Measurements from ENCODE around the gene SLX4IP.
A peak's percentile ranks its signal among the peaks of the same experiment; 100 is the strongest.

Gene SLX4IP

GRCh38 chr20:10661261-10661660, 226.2 kb downstream of the SLX4IP start:
- Histone ChIP-seq H3K9ac (ENCODE audit: low read depth, low read length) (no peak overlapping the region), H3K4me1 (ENCODE audit: control insufficient read depth, insufficient read depth, low read length) (peaks cover 31% of the 10 kb centered on the region), H3K4me2 (ENCODE audit: low read length) (no peak overlapping the region), H3K4me3 (ENCODE audit: low read length) (no peak overlapping the region), H3K9me3 (replicated peaks; ENCODE audit: low read length) (no peaks in the 10 kb centered on the region), H3K36me3 (ENCODE audit: insufficient read depth, low read length) (peaks cover 24% of the 10 kb centered on the region), H3K27me3 (ENCODE audit: control insufficient read depth, insufficient read depth, low read length) (no peaks in the 10 kb centered on the region)

- Histone ChIP-seq H3K4me3 (ENCODE audit: low read length) (no peak overlapping the region), H3K36me3 (ENCODE audit: insufficient read depth, low read length) (peaks cover 24% of the 10 kb centered on the region), H3K4me2 (ENCODE audit: low read length) (no peak overlapping the region), H3K9me3 (replicated peaks; ENCODE audit: low read length) (no peaks in the 10 kb centered on the region), H3K9ac (ENCODE audit: low read depth, low read length) (no peak overlapping the region), H3K4me1 (ENCODE audit: control insufficient read depth, insufficient read depth, low read length) (peaks cover 39% of the 10 kb centered on the region), H3K27me3 (ENCODE audit: control insufficient read depth, insufficient read depth, low read length) (no peaks in the 10 kb centered on the region)
These were observed 227.0 kb downstream of the SLX4IP start for GRCh38 chr20:10662151-10662550.

DNA sequence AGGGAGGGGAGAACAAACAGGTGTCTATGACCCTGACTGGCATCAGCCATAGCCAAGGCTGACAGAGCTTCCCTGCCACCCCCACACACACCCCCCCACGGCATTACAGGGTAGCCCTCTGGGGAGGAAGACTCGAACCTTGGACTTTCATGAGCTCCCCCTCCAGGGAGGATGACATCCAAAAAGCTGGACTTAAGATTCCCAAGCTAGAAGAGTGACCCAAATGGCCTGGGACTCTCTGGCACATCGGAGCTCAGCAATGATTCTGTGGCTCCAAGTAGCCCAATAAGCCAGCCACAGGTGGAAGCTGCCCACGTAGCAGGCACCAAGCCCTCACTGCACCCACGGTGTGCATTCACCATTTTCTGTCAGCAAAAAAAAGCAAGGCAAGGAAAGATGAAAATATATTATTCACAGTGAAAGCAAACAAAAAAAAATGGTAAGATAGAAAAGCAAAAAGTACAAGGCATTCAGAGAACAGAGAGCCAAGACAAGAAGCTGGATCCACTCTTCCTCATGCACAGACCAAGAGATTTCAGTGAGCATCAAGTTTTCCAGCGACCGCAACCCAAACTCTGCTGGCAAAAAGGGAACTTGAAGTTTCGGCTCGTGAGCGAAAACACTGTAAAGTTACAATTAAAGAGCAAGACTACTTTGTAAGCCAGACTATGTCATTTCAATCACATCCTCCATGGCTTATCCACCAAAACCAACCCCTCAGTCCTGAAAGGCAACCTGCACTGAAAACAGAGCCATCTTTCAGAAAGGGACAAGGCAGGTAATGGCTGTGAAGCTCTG, 227.8 kb downstream of the SLX4IP start:
- no peak overlapping the region for H3K4me3 ChIP-seq (ENCODE audit: low read length)
- H3K9me3 ChIP-seq (replicated peaks; ENCODE audit: low read length), result no peaks in the 10 kb centered on the region
- no peak overlapping the region for H3K9ac ChIP-seq (ENCODE audit: low read depth, low read length)
- peaks cover 26% of the 10 kb centered on the region for H3K36me3 ChIP-seq (ENCODE audit: insufficient read depth, low read length)
- no peaks in the 10 kb centered on the region for H3K27me3 ChIP-seq (ENCODE audit: control insufficient read depth, insufficient read depth, low read length)
- peaks cover 45% of the 10 kb centered on the region for H3K4me1 ChIP-seq (ENCODE audit: control insufficient read depth, insufficient read depth, low read length)
- no peak overlapping the region for H3K4me2 ChIP-seq (ENCODE audit: low read length)

- no peaks in the 10 kb centered on the region for H3K9me3 ChIP-seq (replicated peaks; ENCODE audit: low read length)
- H3K9ac ChIP-seq (ENCODE audit: low read depth, low read length), result no peak overlapping the region
- peaks cover 21% of the 10 kb centered on the region for H3K36me3 ChIP-seq (ENCODE audit: insufficient read depth, low read length)
- H3K4me1 ChIP-seq (ENCODE audit: control insufficient read depth, insufficient read depth, low read length), result peaks cover 45% of the 10 kb centered on the region
- H3K4me3 ChIP-seq (ENCODE audit: low read length), result no peak overlapping the region
- no peaks in the 10 kb centered on the region for H3K27me3 ChIP-seq (ENCODE audit: control insufficient read depth, insufficient read depth, low read length)
- H3K4me2 ChIP-seq (ENCODE audit: low read length), result no peak overlapping the region
These were observed 228.7 kb downstream of the SLX4IP start for GRCh38 chr20:10663756-10664155.

DNA sequence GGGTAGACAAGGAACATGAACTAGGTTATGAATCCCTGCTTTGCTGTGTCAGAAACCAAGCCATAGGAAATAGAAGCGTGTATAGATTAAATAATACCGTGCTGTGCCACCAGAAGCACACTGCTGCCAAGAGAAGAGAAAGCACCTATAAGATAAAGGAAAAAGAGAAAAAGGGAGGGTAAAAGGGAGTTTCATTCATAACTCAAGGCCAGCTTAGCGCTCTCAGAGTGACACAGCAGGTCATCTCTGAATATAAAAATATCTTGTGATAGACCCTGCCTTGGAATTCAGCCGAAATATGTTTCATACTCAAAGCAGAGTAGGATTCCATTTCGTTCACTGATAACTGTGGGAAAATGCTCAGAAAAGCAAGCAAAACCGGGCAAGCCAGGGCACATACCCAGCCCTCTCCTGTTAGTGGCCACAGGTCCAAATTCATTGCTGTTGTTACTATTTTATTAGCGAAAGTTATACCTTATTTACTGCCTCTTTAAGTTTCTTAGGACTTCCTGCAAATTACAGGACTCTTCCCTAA, 230.0 kb downstream of the SLX4IP start:
- H3K9me3 ChIP-seq (replicated peaks; ENCODE audit: low read length), result no peaks in the 10 kb centered on the region
- H3K4me1 ChIP-seq (ENCODE audit: control insufficient read depth, insufficient read depth, low read length), result peaks cover 44% of the 10 kb centered on the region
- peak overlapping the region; percentile 2 for H3K9ac ChIP-seq (ENCODE audit: low read depth, low read length)
- peaks cover 21% of the 10 kb centered on the region for H3K36me3 ChIP-seq (ENCODE audit: insufficient read depth, low read length)
- no peak overlapping the region for H3K4me2 ChIP-seq (ENCODE audit: low read length)
- no peak overlapping the region for H3K4me3 ChIP-seq (ENCODE audit: low read length)
- no peaks in the 10 kb centered on the region for H3K27me3 ChIP-seq (ENCODE audit: control insufficient read depth, insufficient read depth, low read length)

GRCh38 chr20:10665791-10666190, 230.7 kb downstream of the SLX4IP start:
- Histone ChIP-seq H3K9ac (ENCODE audit: low read depth, low read length) (no peak overlapping the region), H3K27me3 (ENCODE audit: control insufficient read depth, insufficient read depth, low read length) (no peaks in the 10 kb centered on the region), H3K9me3 (replicated peaks; ENCODE audit: low read length) (no peaks in the 10 kb centered on the region), H3K4me3 (ENCODE audit: low read length) (no peak overlapping the region), H3K36me3 (ENCODE audit: insufficient read depth, low read length) (peaks cover 21% of the 10 kb centered on the region), H3K4me1 (ENCODE audit: control insufficient read depth, insufficient read depth, low read length) (peaks cover 44% of the 10 kb centered on the region), H3K4me2 (ENCODE audit: low read length) (no peak overlapping the region)

- peak overlapping the region; percentile 58 for H3K9ac ChIP-seq (ENCODE audit: low read depth, low read length)
- H3K4me3 ChIP-seq (ENCODE audit: low read length), result peak overlapping the region; percentile 17
- peak overlapping the region; percentile 42 for H3K4me2 ChIP-seq (ENCODE audit: low read length)
- no peaks in the 10 kb centered on the region for H3K27me3 ChIP-seq (ENCODE audit: control insufficient read depth, insufficient read depth, low read length)
- no peaks in the 10 kb centered on the region for H3K9me3 ChIP-seq (replicated peaks; ENCODE audit: low read length)
- peaks cover 17% of the 10 kb centered on the region for H3K36me3 ChIP-seq (ENCODE audit: insufficient read depth, low read length)
- peaks cover 47% of the 10 kb centered on the region for H3K4me1 ChIP-seq (ENCODE audit: control insufficient read depth, insufficient read depth, low read length)
These were observed 231.3 kb downstream of the SLX4IP start for GRCh38 chr20:10666221-10667076.

GRCh38 chr20:10667077-10667401, 231.9 kb downstream of the SLX4IP start:
- H3K27me3 ChIP-seq (ENCODE audit: control insufficient read depth, insufficient read depth, low read length), result no peaks in the 10 kb centered on the region
- peaks cover 47% of the 10 kb centered on the region for H3K4me1 ChIP-seq (ENCODE audit: control insufficient read depth, insufficient read depth, low read length)
- H3K4me2 ChIP-seq (ENCODE audit: low read length), result peak overlapping the region; percentile 42
- peak overlapping the region; percentile 17 for H3K4me3 ChIP-seq (ENCODE audit: low read length)
- peak overlapping the region; percentile 58 for H3K9ac ChIP-seq (ENCODE audit: low read depth, low read length)
- no peaks in the 10 kb centered on the region for H3K9me3 ChIP-seq (replicated peaks; ENCODE audit: low read length)
- peaks cover 11% of the 10 kb centered on the region for H3K36me3 ChIP-seq (ENCODE audit: insufficient read depth, low read length)

DNA sequence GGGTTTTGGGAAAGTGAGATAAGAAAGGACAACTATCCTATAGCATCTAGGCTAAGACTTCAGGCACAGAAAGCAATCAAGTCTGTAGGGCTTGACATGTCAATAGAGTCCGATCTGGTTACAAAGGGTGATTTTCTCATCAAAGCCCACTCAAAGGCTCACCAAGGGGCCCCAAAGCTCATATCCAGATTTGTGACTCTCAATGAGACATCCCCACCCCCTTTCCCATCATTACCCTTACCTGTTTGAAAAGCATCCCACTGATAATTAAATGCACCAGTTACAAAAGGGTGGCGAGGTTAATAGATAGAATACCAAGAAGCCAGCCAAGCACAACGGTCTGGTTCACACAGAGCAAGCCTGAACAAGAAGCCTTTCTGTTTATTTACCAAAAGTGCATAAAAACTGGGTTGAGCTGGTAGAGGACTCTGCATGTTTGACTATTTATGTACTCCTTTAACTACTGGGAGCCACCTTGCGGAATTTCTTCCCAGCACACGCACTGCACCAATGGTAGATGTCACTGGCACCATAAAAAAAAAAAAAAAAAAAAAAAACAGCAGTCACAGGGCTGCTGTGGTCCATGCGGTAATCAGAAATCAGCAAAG, 232.6 kb downstream of the SLX4IP start:
- H3K4me1 ChIP-seq (ENCODE audit: control insufficient read depth, insufficient read depth, low read length), result peaks cover 47% of the 10 kb centered on the region

DNA sequence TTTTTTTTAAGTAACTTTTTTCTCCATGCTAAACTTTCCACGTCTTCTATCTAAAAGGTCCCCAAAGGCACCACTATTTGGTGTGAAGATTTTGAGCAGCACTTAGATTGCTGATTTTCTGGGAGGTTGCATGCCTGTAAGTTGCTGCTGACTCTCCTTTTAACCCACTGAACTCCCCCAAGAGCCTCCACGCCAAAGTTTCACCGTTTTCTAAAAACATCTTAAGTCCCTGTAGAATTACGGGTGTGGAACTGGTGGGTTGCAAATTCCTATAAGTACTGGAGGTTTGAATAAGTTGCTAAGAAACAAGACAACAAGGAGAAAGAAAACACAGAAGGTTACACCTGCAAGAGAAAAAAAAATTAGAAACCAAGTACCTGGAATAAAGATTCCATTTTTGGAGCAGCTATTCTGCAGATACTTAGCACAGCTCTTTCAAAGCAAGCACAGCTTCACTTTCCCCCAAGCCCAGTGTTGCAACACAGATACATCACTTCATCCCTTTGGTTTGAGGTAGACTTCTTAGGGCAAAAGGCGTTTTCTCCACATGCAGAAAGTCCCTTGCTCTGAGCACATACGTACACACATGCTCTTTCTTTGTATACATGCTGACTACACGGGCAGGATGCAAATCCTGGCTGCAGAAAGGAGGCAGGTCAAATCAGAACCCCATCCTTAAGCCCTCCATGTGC, 233.7 kb downstream of the SLX4IP start:
- no peak overlapping the region for H3K4me3 ChIP-seq (ENCODE audit: low read length)
- H3K36me3 ChIP-seq (ENCODE audit: insufficient read depth, low read length), result peaks cover 5% of the 10 kb centered on the region
- no peak overlapping the region for H3K9ac ChIP-seq (ENCODE audit: low read depth, low read length)

More for the DNA sequence above, 232.6 kb downstream of the SLX4IP start:
- Histone ChIP-seq H3K9me3 (replicated peaks; ENCODE audit: low read length) (no peaks in the 10 kb centered on the region), H3K9ac (ENCODE audit: low read depth, low read length) (peak overlapping the region; percentile 58), H3K4me2 (ENCODE audit: low read length) (no peak overlapping the region), H3K4me3 (ENCODE audit: low read length) (no peak overlapping the region), H3K36me3 (ENCODE audit: insufficient read depth, low read length) (peaks cover 5% of the 10 kb centered on the region), H3K27me3 (ENCODE audit: control insufficient read depth, insufficient read depth, low read length) (no peaks in the 10 kb centered on the region)

More for the DNA sequence above, 233.7 kb downstream of the SLX4IP start:
- Histone ChIP-seq H3K27me3 (ENCODE audit: control insufficient read depth, insufficient read depth, low read length) (no peaks in the 10 kb centered on the region), H3K4me1 (ENCODE audit: control insufficient read depth, insufficient read depth, low read length) (peaks cover 47% of the 10 kb centered on the region), H3K4me2 (ENCODE audit: low read length) (no peak overlapping the region), H3K9me3 (replicated peaks; ENCODE audit: low read length) (no peaks in the 10 kb centered on the region)

Data from skeletal muscle satellite cell (primary cell).